COLO829 (cell line): Measurements from ENCODE around the gene CWC27.

Experiments used
- DNase-seq: peaks from one replicate; pipeline ENCODE4 v3.0.0; 2012; ENCODE audit warnings: low spot score

Gene CWC27

GRCh38 chr5:64979531-64979930 lies 210.8 kb downstream of the CWC27 start:
- no peak for DNase-seq

- DNase-seq: no peak
Measured at GRCh38 chr5:64980176-64980575, 211.4 kb downstream of the CWC27 start.

- DNase-seq: no peak
Measured at GRCh38 chr5:64987768-64988167, 219.0 kb downstream of the CWC27 start.

- DNase-seq: no peak
Measured at GRCh38 chr5:65009207-65009606, 240.5 kb downstream of the CWC27 start.

DNA sequence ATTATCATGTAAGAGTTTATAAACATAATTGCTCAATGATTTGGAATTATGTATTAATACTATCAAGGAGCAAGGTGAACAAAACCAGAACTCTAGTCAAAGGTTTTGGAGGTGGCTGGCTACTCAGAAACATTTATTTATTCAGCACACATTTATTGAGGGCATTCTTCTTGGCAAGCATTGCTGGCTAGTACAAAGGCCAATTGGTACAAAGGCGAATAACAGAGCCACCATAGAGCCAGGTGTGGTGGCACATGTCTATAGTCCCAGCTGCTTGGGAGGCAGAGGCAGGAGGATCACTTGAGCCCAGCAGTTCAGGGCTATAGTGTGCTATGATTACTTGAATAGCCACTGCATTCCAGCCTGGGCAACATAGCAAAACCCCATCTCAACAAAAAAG lies 242.1 kb downstream of the CWC27 start:
- DNase-seq: no peak

DNA sequence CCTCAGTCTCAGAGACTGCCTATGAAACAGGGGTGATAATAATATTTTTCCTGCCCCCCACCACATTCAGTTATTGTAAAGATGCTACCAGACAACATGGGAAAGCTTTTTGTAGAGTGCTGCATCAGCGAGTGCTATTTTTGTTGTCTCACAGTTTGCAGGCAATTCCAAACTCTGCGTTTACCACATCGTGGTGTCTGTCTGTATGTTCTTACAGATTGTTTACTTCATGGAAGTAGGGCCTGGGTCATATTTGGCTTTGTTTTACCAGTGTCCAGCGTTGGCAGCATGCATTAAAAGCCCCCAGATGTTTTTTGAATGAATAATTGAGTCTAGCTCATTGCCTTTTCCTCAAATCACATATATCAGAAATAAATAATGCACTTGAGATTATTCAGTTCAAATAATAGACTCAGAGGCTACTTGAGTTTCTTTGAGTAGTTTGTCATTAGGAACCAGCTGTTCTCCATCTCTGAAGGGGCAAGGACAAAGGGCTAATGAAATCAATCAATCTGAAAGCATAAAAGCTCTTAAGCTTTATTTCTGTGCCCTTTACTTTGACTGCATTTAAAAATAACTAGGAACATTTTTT lies 243.7 kb downstream of the CWC27 start:
- DNase-seq: no peak

DNA sequence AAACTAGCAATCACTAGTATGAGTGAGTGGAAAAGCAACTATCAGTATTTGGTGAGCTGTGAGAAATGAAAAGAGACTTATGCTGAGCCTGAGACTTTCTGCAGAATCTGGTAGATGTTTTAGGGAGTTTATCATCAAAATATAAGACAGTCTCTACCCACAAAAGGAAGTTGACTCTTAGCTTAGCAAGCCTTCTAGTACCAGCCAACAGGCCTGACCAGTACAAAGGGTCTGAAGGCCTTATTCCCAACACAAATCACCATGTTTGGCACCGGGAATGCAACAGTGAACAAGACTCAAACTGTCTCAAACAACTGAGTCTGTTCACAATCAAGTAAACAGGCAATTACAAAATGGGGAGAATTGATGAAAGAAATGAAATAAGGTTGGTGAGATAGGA lies 244.4 kb downstream of the CWC27 start:
- DNase-seq: no peak

DNA sequence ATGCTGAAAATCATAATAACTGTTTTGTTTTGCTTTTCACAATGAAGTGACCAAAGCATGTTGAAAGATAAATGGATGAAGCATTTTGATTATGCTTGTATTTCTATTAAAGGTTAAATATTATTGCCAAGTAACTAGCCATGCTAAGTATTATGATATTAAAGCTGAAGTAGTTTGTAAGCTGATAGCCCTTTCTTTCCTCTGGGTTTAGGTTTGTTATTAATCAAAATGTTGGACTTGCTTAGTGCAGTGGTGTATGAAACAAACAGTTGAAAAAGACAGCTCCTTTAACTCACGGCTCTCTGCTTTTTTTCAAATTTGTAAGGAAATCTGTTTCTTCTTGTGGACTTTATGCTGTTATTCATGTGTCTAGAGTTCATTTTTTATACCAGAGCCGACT lies 246.0 kb downstream of the CWC27 start:
- DNase-seq: no peak

DNA sequence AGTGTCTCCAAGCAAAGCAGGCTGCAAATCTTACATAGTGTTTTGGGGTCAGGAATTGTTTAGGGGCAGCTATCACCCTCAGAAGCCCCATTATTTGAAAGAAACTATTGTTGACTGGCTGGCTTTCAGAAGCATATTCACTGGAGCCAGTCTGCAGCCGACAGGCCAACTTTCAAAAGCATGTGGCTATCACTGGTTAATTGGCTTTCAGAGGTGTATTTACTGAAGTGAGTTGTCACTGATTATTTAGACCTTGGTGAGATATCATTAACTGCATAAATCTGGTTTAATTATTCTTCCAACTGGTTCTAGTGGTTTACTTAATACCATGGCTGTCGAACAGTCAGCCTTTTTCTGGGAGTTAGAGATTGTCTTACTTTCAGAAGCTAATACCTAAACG lies 247.0 kb downstream of the CWC27 start:
- DNase-seq: no peak

DNA sequence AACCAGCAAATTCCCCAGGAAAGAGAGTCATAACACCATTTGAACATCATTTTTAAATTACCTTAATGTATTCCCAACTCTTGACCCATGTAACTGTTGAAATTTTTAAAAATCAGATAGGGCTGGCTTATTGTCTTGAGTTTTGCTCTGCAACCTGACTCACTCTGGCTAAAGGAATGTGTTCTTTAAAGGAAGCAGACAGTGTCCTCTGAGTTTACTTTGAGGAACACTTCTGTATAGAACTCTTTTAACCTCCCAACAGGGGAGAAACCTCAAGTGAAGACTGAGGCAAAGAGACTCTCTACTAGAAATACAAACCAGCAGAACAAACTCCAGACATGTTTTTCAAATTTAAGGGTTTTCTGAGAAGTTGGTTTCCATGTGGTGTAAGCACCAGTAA lies 248.9 kb downstream of the CWC27 start:
- no peak for DNase-seq

- DNase-seq: no peak
Measured at GRCh38 chr5:65018763-65019162, 250.0 kb downstream of the CWC27 start.

GRCh38 chr5:65020492-65020891 lies 251.8 kb downstream of the CWC27 start:
- no peak for DNase-seq

DNA sequence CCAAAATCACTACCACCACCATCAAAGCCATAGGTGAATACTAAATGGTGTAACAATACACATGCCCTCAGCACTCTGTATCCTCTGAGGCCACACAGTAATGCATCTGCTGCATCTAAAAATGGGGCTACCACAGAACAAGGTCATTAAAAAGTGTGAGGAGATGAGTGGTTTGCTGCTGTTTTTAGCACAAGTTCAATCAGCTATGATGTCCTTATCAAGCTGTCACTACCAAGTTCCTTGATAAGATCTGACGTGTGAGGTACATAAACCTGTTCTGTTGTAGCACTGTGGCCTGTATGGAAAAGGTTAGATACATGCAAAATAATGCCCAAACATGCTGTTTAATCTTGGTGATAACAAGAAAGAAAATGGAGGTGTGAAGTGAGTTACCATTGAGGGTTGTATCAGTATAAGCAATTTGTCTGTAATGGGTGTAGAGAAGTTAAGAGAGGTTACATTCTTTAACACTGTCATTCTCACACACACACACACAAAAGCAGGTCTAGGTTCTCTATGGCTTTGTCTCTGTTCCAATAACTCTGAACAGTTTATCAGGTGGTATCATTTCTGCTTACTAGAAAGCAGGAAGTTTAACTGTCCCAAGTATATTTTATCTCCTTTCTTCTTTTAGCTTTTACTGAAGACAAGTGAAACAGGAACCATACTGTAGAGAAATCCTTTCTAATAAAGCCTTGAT lies 252.9 kb downstream of the CWC27 start:
- DNase-seq: no peak

- no peak for DNase-seq
Measured at GRCh38 chr5:65022932-65023331, 254.2 kb downstream of the CWC27 start.

GRCh38 chr5:65024681-65025080 lies 256.0 kb downstream of the CWC27 start:
- no peak for DNase-seq

- no peak for DNase-seq
Measured at GRCh38 chr5:65026816-65027548, 258.3 kb downstream of the CWC27 start.

GRCh38 chr5:65029178-65029577 lies 260.4 kb downstream of the CWC27 start:
- DNase-seq: no peak

- no peak for DNase-seq
Measured at GRCh38 chr5:65030056-65030455, 261.3 kb downstream of the CWC27 start.

DNA sequence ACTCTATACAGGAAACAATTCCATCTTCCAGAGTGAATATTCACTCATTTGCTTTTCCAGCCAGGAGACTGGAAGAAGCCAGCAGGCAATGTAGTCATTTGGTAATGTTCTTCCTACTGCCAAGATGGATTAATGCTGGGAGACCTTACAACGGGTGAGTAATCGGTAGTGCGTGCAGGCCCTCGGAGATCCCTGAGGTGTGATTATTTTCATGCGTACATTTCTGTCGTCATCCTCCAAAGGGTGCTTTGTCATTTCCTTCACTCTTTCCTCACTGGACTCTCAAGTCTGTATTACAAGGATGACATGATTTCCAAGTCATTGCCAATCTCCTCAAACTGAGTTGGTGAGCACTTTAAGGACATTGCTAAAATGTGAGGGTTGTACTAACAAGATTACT lies 263.5 kb downstream of the CWC27 start:
- DNase-seq: no peak

DNA sequence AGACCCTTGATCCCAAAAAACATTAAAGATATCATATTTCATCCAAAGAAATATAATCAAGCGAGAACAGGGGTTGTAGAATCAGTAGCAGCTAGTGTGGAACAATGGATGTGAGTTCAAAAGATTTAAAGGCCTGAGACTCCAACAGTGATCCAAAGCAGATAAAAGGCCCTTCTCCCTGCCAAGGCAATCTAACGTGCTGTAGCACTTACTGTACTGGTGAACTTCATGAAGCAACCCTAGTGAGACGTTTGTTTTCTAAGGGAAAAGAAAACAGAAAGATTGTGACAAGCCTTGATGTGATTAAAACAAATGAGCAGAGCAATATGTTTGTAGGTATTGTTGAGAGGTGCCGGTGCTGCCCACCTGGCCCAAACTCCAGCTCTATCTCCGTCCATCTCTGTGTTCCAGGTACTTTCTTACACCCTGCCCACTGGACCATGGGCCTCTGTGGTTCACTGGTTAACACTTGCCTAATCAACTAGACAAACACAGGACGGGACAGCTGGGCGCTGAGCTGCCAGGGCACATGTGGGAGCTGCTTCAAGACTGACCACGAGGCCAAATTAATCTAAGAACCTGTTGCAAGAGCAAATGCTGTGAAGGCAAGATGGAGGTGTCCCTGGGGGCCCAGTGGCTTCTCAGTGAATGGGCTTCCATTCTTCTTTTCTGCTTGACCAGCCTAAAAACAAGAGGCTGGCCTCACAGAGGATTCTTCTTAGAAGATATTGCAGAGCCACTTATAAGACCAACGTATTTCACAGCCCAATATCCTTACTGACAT lies 265.5 kb downstream of the CWC27 start:
- DNase-seq: no peak

GRCh38 chr5:65034813-65035209 lies 266.1 kb downstream of the CWC27 start:
- DNase-seq: no peak
